NB4 (cell line): Measurements from ENCODE around the gene DCDC2B.
"Not testable (repeated sequence)": the region's sequence is repeated elsewhere in the genome, so short reads cannot be mapped to it uniquely, and the experiment has no call there.

ENCODE experiments used
- DNase-seq: peaks from one replicate; pipeline ENCODE4 v3.0.0; 2010; ENCODE audit warnings: low read depth
- H3K4me3 ChIP-seq: one replicate; pipeline ENCODE4 v1.5.1; 2011; ENCODE audit warnings: mild to moderate bottlenecking, low read depth, low read length, moderate library complexity
- MYC ChIP-seq: IDR thresholded peaks from 2 replicates; pipeline ENCODE4 v1.6.1; 2011; ENCODE audit warnings: low read depth, low read length
- POLR2A ChIP-seq: IDR thresholded peaks from 2 replicates; pipeline ENCODE4 v1.6.1; 2011; ENCODE audit warnings: mild to moderate bottlenecking; ENCODE audit not compliant: insufficient read length; ENCODE audit errors: extremely low read depth
- TF ChIP-seq, protein P1 (sequence below): IDR thresholded peaks from one replicate; pipeline ENCODE4 v1.5.1; 2012; ENCODE audit warnings: low read depth, low read length
- TF ChIP-seq, protein P2 (sequence below): IDR thresholded peaks from 2 replicates; pipeline ENCODE4 v1.6.1; 2011; ENCODE audit warnings: low read depth, low read length

Gene DCDC2B

DNA sequence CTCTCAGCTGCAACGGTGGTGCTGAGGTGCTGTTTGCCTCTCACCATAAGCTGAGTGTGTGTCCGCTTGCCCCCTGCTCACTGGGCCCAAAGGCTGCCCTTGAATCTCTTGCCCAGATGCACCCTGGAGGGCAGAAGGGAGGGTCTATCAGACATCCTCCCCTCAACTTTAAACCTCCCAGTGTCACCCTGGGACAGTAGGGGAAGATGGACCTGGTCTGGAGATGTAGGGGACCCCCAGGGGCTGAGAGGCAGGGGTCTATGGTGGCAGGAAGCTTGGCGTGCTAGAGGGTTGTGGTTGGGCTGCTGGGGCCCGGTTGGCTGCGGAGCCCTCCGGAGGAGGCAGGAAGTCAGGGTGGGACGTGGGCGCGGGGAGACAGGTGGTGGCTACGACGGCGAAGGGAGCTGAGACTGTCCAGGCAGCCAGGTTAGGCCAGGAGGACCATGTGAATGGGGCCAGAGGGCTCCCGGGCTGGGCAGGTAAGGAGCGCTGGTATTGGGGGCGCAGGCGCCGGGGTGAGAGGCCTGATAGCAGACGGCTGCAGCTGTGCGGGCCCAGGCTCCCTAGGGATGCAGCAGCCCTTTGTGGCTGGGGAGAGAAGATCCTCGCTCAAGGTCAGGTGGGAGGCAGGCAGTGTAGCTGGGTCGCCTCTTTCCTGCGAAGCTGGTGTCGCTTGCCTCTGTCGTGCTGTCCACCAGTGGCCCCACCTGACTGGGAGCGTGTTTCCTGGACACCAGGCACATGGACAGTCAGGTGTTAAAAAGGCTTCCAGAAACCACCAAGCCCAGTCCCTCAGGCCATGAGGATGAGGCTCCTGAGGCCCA, 42.2 kb downstream of the DCDC2B start, which contains the start of gene LCK:
Gene LCK, plus strand, starts transcription at position 373 of the 824 bp plus-strand sequence. CDS start 23,065 bp downstream, outside the sequence.
- TF ChIP-seq, protein P1, sequence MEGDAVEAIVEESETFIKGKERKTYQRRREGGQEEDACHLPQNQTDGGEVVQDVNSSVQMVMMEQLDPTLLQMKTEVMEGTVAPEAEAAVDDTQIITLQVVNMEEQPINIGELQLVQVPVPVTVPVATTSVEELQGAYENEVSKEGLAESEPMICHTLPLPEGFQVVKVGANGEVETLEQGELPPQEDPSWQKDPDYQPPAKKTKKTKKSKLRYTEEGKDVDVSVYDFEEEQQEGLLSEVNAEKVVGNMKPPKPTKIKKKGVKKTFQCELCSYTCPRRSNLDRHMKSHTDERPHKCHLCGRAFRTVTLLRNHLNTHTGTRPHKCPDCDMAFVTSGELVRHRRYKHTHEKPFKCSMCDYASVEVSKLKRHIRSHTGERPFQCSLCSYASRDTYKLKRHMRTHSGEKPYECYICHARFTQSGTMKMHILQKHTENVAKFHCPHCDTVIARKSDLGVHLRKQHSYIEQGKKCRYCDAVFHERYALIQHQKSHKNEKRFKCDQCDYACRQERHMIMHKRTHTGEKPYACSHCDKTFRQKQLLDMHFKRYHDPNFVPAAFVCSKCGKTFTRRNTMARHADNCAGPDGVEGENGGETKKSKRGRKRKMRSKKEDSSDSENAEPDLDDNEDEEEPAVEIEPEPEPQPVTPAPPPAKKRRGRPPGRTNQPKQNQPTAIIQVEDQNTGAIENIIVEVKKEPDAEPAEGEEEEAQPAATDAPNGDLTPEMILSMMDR: no peak
- TF ChIP-seq POLR2A (no peak), MYC (no peak)
- TF ChIP-seq, protein P2, sequence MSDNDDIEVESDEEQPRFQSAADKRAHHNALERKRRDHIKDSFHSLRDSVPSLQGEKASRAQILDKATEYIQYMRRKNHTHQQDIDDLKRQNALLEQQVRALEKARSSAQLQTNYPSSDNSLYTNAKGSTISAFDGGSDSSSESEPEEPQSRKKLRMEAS: no peak
- no peak within 1 kb of the TSS for H3K4me3 ChIP-seq
- no peak for DNase-seq

DNA sequence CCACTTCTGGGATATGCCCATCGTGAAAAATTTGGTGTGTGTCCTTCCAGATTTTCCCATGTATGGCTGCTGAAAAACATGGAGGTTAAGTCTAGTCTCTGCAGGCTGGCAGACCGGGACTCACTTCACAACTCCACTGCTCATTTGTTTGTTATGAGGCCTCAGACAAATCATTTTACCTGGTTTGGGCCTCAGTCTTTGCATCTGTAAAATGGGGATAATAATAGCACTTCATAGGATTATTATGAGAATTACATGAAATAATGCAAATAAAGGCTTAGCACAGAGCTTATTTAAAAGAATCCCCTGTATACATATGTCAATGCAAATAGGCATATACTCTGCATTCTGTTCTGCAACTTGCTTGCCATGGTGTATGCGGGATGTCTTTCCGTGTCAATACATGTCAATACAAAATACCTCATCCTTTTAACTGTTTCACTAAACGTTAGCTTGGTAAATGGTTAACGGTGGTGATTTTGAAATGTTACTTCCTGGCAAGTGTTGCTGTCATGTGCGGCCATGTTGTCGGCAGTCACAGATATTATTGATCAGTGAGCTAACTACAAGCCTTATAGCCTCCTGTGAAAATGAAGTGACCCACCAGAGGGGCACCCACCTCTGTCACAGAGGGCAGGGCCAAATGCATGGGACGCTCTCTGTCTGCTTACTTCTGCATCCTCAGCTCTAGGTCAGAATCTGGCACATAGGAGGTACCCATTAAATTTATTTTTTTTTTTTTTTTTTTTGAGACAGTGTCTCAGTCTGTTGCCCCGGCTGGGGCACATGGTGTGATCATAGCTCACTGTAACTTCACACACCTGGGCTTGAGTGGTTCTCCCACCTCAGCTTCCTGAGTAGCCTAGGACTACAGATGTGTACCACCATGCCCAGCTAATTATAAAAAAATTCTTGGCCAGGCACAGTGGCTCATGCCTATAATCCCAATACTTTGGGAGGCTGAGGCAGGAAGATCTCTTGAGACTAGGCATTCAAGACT, 46.5 kb downstream of the DCDC2B start:
- H3K4me3 ChIP-seq: no peak overlapping the region
- DNase-seq: no peak

DNA sequence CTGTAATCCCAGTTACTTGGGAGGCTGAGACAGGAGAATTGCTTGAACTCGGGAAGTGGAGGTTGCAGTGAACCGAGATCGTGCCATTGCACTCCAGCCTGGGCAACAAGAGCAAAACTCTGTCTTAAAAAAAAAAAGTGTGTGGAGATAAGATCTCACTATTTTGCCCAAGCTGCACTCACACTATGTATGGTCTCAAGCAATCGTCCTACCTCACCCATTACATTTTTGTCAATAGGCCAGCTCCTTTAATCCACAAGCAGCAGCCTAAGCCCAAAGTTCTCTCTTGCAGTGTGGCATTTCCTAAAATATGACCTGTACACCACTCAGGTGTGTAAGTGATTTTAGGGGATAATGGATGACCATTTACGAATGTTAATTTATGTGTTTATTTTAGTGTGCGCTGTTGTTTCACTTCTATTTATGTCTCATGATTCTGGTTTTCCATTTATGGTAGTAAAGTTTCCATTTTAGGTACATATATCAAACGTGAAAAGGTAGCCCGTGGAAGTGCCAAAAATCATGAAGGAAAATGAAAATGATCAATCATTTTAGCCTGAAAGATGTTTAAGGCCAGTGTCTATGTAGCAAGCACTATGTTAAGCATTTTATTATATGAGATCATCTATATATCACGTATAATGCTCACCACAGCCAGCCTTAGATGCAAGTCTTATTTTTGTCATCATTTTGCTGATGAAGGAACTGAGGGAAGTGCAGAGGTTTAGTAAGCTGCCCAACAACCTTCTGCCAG, 47.8 kb downstream of the DCDC2B start:
- no peak overlapping the region for H3K4me3 ChIP-seq
- no peak for DNase-seq
- TF ChIP-seq POLR2A: no peak
- TF ChIP-seq, protein P1: no peak
- TF ChIP-seq, protein P2: no peak
- TF ChIP-seq MYC: no peak

More for the DNA sequence above, 46.5 kb downstream of the DCDC2B start:
- TF ChIP-seq, protein P2: no peak
- TF ChIP-seq, protein P1: no peak
- no peak for TF ChIP-seq MYC

DNA sequence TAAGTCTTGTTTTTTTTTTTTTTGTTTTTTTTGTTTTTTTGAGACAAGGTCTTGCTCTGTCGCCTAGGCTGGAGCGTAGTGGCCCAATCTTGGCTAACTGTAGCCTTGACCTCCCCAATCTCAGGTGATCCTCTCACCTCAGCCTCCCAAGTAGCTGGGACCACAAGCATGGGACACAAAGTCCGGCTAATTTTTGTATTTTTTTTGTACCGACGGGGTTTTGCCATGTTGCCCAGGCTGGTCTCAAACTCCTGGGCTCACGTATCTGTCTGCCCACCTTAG, 48.3 kb downstream of the DCDC2B start:
- TF ChIP-seq, protein P1: no peak
- TF ChIP-seq POLR2A: no peak
- TF ChIP-seq, protein P2: no peak
- TF ChIP-seq MYC: no peak
- no peak overlapping the region for H3K4me3 ChIP-seq
- no peak for DNase-seq

DNA sequence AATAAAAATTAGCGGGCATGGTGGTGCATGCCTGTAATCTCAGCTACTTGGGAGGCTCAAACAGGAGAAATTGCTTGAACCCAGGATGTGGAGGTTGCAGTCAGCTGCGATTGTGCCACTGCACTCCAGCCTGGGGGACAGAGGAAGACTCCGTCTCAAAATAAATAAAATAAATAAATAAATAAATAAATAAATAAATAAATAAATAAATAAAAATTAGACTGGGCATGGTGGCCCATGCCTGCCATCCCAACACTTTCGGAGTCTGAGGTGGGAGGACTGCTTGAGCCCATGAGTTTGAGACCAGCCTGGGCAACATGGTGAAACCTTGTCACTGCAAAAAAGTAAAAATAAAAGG, 54.3 kb downstream of the DCDC2B start:
- not testable (repeated sequence) for H3K4me3 ChIP-seq, DNase-seq

DNA sequence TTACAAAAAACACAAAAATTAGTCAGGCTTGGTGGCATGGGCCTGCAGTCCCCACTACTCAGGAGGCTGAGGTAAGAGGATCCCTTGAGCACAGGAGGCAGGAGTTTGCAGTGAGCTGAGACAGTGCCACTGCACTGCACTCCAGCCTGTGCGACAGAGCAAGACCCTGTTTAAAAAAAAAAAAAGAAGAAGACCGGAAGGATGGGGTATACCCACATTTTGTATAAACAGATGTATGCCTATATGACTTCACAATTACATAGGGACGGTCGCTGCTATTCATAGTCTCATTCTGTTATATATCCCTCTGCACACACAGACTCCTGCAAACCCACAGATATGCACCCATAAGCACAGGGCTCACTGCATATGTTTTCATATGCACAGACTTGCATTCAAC, 54.9 kb downstream of the DCDC2B start:
- DNase-seq: no peak
- TF ChIP-seq POLR2A: no peak
- TF ChIP-seq, protein P2: no peak
- TF ChIP-seq MYC: no peak
- TF ChIP-seq, protein P1: no peak
- no peak overlapping the region for H3K4me3 ChIP-seq
